GM13977 (cell line): ENCODE data around the gene ANKRD6.

Experiments
- DNase-seq: peaks from one replicate; pipeline ENCODE4 v3.0.0; 2012; ENCODE audit warnings: low spot score
- CTCF ChIP-seq: IDR thresholded peaks from 2 replicates; pipeline ENCODE4 v1.5.1; 2012; ENCODE audit warnings: mild to moderate bottlenecking, control low read depth; ENCODE audit not compliant: insufficient read depth; ENCODE audit errors: extremely low read depth, missing control alignments
- in situ Hi-C: fragments of 300-500 bp; cut with MboI; formaldehyde crosslinking; loops from one replicate; pipeline ENCODE4 v1.12.0; 2022; ENCODE audit warnings: low sequenced_read_pairs, low pct_unique_long_range_greater_than_20kb, mixed read lengths, inconsistent platforms; ENCODE audit not compliant: unreplicated experiment

ANKRD6 gene

GRCh38 chr6:89575562-89575960, 142.6 kb downstream of the ANKRD6 start:
- no peak for TF ChIP-seq CTCF
- no peak for DNase-seq
- in situ Hi-C loops, result no loop called here

- no peak for DNase-seq
- in situ Hi-C loops, result no loop called here
- TF ChIP-seq CTCF, result no peak
Observed at GRCh38 chr6:89580997-89581666, 148.2 kb downstream of the ANKRD6 start.

GRCh38 chr6:89581689-89582088, 148.7 kb downstream of the ANKRD6 start:
- no peak for TF ChIP-seq CTCF
- no peak for DNase-seq
- in situ Hi-C loops, result no loop called here

- no peak for TF ChIP-seq CTCF
- in situ Hi-C loops, result no loop called here
Observed at GRCh38 chr6:89582669-89583325, 149.8 kb downstream of the ANKRD6 start.

GRCh38 chr6:89583559-89583958, 150.6 kb downstream of the ANKRD6 start:
- no peak for TF ChIP-seq CTCF
- no peak for DNase-seq
- in situ Hi-C loops, result no loop called here

More at GRCh38 chr6:89582669-89583325, 149.8 kb downstream of the ANKRD6 start:
- no peak for DNase-seq

- no peak for TF ChIP-seq CTCF
- in situ Hi-C loops, result no loop called here
- no peak for DNase-seq
Observed at GRCh38 chr6:89584539-89584938, 151.6 kb downstream of the ANKRD6 start.
